ENCODE measurements around the gene MDGA2. TPM values are rescaled to one million over a fixed set of nuclear protein-coding genes. Genes with fewer than 3 reads are reported as not detected.

The MDGA2 gene
- total RNA-seq, 1 experiment from 2014 or later, result not detected

- H3K4me3 Mint-ChIP-seq (ENCODE audit: unreplicated experiment), result no peak overlapping the region
- H3K4me1 Mint-ChIP-seq (ENCODE audit: low read depth, unreplicated experiment), result no peaks in the 10 kb centered on the region
- intact Hi-C loops (cut with micrococcal nuclease; ENCODE audit: unreplicated experiment), result no loop called here
- Histone ChIP-seq H3K4me1 (no peaks in the 10 kb centered on the region), H3K27me3 (replicated peaks; ENCODE audit: control insufficient read depth, insufficient read depth, low read length) (no peaks in the 10 kb centered on the region), H3K4me3 (ENCODE audit: low read depth, low read length) (no peak overlapping the region), H3K9me3 (no peaks in the 10 kb centered on the region), H3K36me3 (ENCODE audit: control insufficient read depth, insufficient read depth, low read length) (no peaks in the 10 kb centered on the region)
- ChIA-PET CTCF (no interaction called here), POLR2A (no interaction called here)
- DNase-seq, result no peak
- H3K27me3 Mint-ChIP-seq (ENCODE audit: insufficient read depth, unreplicated experiment), result peaks cover 2% of the 10 kb centered on the region
- no TSS peak for BruUV-seq (replicated peaks)
- TF ChIP-seq, protein P1, sequence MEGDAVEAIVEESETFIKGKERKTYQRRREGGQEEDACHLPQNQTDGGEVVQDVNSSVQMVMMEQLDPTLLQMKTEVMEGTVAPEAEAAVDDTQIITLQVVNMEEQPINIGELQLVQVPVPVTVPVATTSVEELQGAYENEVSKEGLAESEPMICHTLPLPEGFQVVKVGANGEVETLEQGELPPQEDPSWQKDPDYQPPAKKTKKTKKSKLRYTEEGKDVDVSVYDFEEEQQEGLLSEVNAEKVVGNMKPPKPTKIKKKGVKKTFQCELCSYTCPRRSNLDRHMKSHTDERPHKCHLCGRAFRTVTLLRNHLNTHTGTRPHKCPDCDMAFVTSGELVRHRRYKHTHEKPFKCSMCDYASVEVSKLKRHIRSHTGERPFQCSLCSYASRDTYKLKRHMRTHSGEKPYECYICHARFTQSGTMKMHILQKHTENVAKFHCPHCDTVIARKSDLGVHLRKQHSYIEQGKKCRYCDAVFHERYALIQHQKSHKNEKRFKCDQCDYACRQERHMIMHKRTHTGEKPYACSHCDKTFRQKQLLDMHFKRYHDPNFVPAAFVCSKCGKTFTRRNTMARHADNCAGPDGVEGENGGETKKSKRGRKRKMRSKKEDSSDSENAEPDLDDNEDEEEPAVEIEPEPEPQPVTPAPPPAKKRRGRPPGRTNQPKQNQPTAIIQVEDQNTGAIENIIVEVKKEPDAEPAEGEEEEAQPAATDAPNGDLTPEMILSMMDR (IDR thresholded peaks at IDR 0.05; ENCODE audit: insufficient read depth in 1 of 2, low read depth in 1 of 2, low read length in 1 of 2, severe bottlenecking in 1 of 2, unreplicated experiment in 1 of 2), result no peak
- H3K9me3 Mint-ChIP-seq (ENCODE audit: unreplicated experiment), result no peaks in the 10 kb centered on the region
- H3K27ac Mint-ChIP-seq (ENCODE audit: unreplicated experiment), result no peak overlapping the region
- H3K36me3 Mint-ChIP-seq (ENCODE audit: insufficient read depth, unreplicated experiment), result no peaks in the 10 kb centered on the region
These were observed 175.0 kb downstream of the MDGA2 start for GRCh38 chr14:47500369-47500768.

DNA sequence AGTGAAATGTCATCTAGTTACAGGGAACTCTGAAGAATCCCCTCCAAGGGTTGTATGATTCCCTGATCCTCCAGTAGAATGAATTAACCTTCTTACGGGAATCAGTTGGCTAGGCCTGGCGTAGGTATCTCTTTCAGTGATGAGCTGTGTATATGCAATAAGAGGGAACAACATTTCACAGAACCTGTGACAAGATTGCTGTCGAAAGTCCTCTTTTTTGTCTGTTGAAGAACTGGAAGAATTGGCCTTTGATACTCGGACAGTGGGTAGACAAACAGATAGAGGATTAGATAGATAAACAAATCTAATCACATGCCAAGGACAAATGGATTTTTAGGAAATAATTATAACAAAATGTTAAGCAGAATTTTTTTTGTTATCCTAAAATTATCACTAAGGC is 184.6 kb downstream of the MDGA2 start:
- no peaks in the 10 kb centered on the region for H3K27me3 ChIP-seq (replicated peaks; ENCODE audit: control insufficient read depth, insufficient read depth, low read length)
- no peak overlapping the region for H3K4me3 Mint-ChIP-seq (ENCODE audit: unreplicated experiment)
- BruUV-seq (replicated peaks), result no TSS peak
- H3K27me3 Mint-ChIP-seq (ENCODE audit: insufficient read depth, unreplicated experiment), result no peaks in the 10 kb centered on the region
- intact Hi-C loops (cut with micrococcal nuclease; ENCODE audit: unreplicated experiment), result no loop called here
- H3K27ac Mint-ChIP-seq (ENCODE audit: unreplicated experiment), result no peak overlapping the region
- ChIA-PET CTCF (no interaction called here), POLR2A (interaction anchor here (0.6 kb wide), 1 partner anchor 148 kb away, joined by 3 read pairs; no protein-coding TSS in a partner anchor)
- no peak for DNase-seq
- TF ChIP-seq, protein P1 (IDR thresholded peaks at IDR 0.05; ENCODE audit: insufficient read depth in 1 of 2, low read depth in 1 of 2, low read length in 1 of 2, severe bottlenecking in 1 of 2, unreplicated experiment in 1 of 2), result no peak
- H3K4me3 ChIP-seq (ENCODE audit: low read depth, low read length), result no peak overlapping the region
- H3K4me1 ChIP-seq, result no peaks in the 10 kb centered on the region
- no peaks in the 10 kb centered on the region for H3K4me1 Mint-ChIP-seq (ENCODE audit: low read depth, unreplicated experiment)
- no peaks in the 10 kb centered on the region for H3K36me3 ChIP-seq (ENCODE audit: control insufficient read depth, insufficient read depth, low read length)
- H3K36me3 Mint-ChIP-seq (ENCODE audit: insufficient read depth, unreplicated experiment), result no peaks in the 10 kb centered on the region
- H3K9me3 Mint-ChIP-seq (ENCODE audit: unreplicated experiment), result no peaks in the 10 kb centered on the region
- H3K9me3 ChIP-seq, result no peaks in the 10 kb centered on the region

- no peaks in the 10 kb centered on the region for H3K9me3 ChIP-seq
- TF ChIP-seq, protein P1 (IDR thresholded peaks at IDR 0.05; ENCODE audit: insufficient read depth in 1 of 2, low read depth in 1 of 2, low read length in 1 of 2, severe bottlenecking in 1 of 2, unreplicated experiment in 1 of 2), result no peak
- H3K27me3 ChIP-seq (replicated peaks; ENCODE audit: control insufficient read depth, insufficient read depth, low read length), result no peaks in the 10 kb centered on the region
- no peaks in the 10 kb centered on the region for H3K9me3 Mint-ChIP-seq (ENCODE audit: unreplicated experiment)
- H3K4me3 Mint-ChIP-seq (ENCODE audit: unreplicated experiment), result no peak overlapping the region
- intact Hi-C loops (cut with micrococcal nuclease; ENCODE audit: unreplicated experiment), result no loop called here
- no TSS peak for BruUV-seq (replicated peaks)
- no peaks in the 10 kb centered on the region for H3K36me3 Mint-ChIP-seq (ENCODE audit: insufficient read depth, unreplicated experiment)
- POLR2A ChIA-PET, result interaction anchor here (0.6 kb wide), 1 partner anchor 147 kb away, joined by 3 read pairs; no protein-coding TSS in a partner anchor
- H3K4me3 ChIP-seq (ENCODE audit: low read depth, low read length), result no peak overlapping the region
- no peak for DNase-seq
- H3K27me3 Mint-ChIP-seq (ENCODE audit: insufficient read depth, unreplicated experiment), result no peaks in the 10 kb centered on the region
- H3K4me1 Mint-ChIP-seq (ENCODE audit: low read depth, unreplicated experiment), result no peaks in the 10 kb centered on the region
- no peak overlapping the region for H3K27ac Mint-ChIP-seq (ENCODE audit: unreplicated experiment)
- no peaks in the 10 kb centered on the region for H3K36me3 ChIP-seq (ENCODE audit: control insufficient read depth, insufficient read depth, low read length)
- CTCF ChIA-PET, result no interaction called here
- H3K4me1 ChIP-seq, result no peaks in the 10 kb centered on the region
These were observed 185.1 kb downstream of the MDGA2 start for GRCh38 chr14:47490353-47490752.

Measured in Caco-2 (cell line).